ENCODE data around the gene IWS1. TPM values are rescaled to one million over a fixed set of nuclear protein-coding genes. Genes with fewer than 3 reads are reported as not detected.

IWS1 gene
- total RNA-seq, 2 donors from 2014 or later = 32.4 to 37.8 TPM

DNA sequence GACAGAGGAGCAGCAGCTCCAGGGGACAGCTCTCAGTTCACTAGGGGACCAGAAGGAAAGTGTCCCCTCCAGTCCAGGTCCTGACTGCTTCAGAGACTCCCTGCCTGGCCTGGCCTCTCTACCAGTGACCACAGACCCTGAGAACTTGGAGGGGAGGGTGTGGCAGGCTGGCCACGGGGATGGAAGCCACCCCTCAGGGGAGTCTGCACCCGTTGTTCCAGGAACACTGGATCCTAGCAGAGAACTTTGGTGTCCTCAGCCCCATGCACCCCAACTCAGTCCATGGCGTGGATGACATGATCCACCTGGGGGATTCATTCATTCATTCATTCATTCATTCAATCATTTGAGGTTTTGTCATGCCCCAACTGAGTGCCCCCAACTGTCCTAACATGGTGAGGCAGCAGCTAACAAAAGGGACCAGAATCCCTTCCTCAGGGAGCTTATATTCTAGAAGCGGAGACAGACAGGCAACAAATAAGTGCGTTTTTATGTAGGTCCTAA is 41.1 kb upstream of the IWS1 start:
- Histone ChIP-seq H3K27me3 (no peaks in the 10 kb centered on the region), H3K27ac (no peak overlapping the region), H3K4me3 (no peak overlapping the region), H3K9ac (ENCODE audit: low read depth in 2 of 2, low read length in 2 of 2) (no peak overlapping the region), H3K4me1 (no peaks in the 10 kb centered on the region), H3K36me3 (no peaks in the 10 kb centered on the region), H3K9me3 (no peaks in the 10 kb centered on the region)
- DNase-seq = no peak
- TF ChIP-seq, protein P1, sequence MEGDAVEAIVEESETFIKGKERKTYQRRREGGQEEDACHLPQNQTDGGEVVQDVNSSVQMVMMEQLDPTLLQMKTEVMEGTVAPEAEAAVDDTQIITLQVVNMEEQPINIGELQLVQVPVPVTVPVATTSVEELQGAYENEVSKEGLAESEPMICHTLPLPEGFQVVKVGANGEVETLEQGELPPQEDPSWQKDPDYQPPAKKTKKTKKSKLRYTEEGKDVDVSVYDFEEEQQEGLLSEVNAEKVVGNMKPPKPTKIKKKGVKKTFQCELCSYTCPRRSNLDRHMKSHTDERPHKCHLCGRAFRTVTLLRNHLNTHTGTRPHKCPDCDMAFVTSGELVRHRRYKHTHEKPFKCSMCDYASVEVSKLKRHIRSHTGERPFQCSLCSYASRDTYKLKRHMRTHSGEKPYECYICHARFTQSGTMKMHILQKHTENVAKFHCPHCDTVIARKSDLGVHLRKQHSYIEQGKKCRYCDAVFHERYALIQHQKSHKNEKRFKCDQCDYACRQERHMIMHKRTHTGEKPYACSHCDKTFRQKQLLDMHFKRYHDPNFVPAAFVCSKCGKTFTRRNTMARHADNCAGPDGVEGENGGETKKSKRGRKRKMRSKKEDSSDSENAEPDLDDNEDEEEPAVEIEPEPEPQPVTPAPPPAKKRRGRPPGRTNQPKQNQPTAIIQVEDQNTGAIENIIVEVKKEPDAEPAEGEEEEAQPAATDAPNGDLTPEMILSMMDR (IDR thresholded peaks at IDR 0.05) = no peak
- intact Hi-C loops (cut with DNase I) = no loop called here

DNA sequence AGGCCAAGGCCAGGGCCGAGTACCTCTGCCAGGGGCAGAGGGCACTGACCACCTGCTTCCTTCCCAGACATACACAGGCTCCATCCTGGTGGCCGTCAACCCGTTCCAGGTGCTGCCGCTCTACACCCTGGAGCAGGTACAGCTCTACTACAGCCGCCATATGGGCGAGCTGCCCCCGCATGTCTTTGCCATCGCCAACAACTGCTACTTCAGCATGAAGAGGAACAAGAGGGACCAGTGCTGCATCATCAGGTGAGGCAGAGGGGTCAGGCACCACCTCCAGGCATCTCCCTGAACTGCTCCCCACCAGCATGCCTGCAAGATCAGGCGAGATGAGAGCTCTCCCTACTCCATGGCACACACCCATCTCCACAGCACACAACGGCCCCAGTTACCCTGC is 40.3 kb upstream of the IWS1 start:
- Histone ChIP-seq H3K9ac (ENCODE audit: low read depth in 2 of 2, low read length in 2 of 2) (no peak overlapping the region), H3K27ac (no peak overlapping the region), H3K36me3 (no peaks in the 10 kb centered on the region), H3K4me1 (no peaks in the 10 kb centered on the region), H3K9me3 (no peaks in the 10 kb centered on the region), H3K4me3 (no peak overlapping the region), H3K27me3 (no peaks in the 10 kb centered on the region)
- no peak for DNase-seq
- TF ChIP-seq, protein P1 (IDR thresholded peaks at IDR 0.05) = no peak
- intact Hi-C loops (cut with DNase I) = no loop called here

DNA sequence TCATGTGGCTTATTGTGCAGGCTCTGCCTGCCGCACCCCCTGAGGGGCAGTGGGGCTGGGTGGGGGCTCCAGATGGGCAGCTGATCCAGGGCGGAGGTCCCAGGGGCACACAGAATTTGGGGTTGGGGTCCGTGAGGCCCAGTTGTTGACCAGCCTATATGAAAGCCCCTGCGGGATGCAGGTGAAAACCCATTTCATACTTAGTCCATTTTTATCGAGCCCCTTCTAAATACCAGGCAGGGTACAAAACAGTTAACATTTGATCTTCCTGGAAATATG is 39.8 kb upstream of the IWS1 start:
- intact Hi-C loops (cut with DNase I) = no loop called here
- H3K4me3 ChIP-seq = no peak overlapping the region
- H3K27ac ChIP-seq = no peak overlapping the region
- TF ChIP-seq, protein P1 (IDR thresholded peaks at IDR 0.05) = no peak
- H3K36me3 ChIP-seq = no peaks in the 10 kb centered on the region
- no peaks in the 10 kb centered on the region for H3K9me3 ChIP-seq
- H3K4me1 ChIP-seq = no peaks in the 10 kb centered on the region
- no peaks in the 10 kb centered on the region for H3K27me3 ChIP-seq
- H3K9ac ChIP-seq (ENCODE audit: low read depth in 2 of 2, low read length in 2 of 2) = no peak overlapping the region
- no peak for DNase-seq

DNA sequence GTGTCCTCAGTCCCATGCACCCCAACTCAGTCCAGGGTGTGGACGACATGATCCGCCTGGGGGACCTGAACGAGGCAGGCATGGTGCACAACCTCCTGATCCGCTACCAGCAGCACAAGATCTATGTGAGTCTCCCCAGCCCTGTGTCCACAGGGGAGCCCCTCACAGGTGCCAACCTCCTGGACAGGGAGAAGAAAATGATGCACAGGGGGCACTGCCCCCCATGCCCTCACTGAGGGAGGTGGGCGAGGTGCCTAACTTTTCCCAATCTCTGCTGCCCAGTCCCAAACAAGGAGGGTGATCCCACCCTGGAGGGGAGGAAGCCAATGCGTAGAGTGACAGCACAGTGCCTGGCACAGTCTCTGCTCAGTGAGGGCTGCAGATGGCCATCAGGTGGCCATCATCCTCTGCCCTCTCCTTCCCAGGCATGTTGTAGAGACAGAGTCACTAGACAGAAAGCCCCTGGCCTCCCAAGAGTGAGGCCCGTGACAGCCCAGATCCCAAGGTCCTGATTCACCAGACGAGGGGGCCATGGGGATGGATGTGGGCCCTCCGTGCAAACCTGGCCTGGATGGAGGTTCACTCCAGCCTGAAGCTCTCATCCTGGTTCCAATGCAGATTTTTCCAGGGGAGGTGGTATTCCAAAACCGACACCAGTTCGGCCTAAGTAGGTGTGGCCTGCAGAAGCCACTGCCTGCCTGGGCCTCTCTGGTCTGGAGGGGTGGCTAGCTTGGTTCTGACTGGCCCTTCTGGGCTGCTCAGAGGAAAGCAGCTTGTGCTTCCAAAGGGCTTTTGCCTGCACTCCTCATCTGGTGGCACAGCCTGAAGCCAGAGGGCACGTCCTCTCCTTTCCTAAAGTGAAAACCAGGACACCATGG is 39.2 kb upstream of the IWS1 start:
- H3K9me3 ChIP-seq = no peaks in the 10 kb centered on the region
- H3K36me3 ChIP-seq = no peaks in the 10 kb centered on the region

DNA sequence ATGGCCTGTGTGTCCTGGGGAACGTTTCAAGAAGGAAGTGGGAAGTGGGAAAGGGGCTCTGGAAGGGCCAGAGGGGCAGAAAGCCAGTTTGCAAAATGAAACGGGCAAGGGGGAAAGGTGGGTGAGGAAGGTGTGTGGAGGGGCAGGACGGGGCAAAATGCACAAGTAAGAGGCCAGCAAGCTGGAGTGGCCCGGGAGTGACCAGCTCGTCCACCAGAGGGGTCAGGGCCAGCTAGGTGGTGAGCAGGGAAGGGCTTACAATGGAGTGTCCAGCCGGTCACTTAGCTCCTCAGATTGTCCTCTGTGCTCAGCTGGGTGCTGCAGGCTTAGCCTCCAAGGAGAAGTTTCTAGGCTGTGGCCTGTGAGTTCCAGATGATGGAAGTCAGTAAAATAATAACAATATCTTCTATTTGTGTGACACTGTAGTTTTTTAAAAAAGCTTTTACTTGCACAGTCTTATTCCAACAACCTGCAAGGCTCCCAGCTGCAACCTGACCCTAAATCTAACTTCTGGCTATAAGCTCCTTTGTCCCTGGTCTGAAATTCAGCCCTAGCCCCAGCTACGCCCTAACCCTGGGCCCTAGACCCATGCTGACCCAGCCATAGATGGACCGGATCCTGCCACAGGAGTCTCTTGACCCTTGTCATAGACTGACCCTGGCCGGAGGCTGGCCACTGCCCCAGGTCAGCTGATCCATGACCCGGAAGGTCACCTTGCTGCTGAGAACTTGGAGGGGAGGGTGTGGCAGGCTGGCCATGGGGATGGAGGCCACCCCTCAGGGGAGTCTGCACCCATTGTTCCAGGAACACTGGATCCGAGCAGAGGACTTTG is 38.4 kb upstream of the IWS1 start:
- H3K4me1 ChIP-seq = no peaks in the 10 kb centered on the region
- TF ChIP-seq, protein P1 (IDR thresholded peaks at IDR 0.05) = no peak
- H3K36me3 ChIP-seq = no peaks in the 10 kb centered on the region
- H3K27ac ChIP-seq = no peak overlapping the region
- no peak for DNase-seq
- intact Hi-C loops (cut with DNase I) = no loop called here
- H3K9ac ChIP-seq (ENCODE audit: low read depth in 2 of 2, low read length in 2 of 2) = no peak overlapping the region
- H3K9me3 ChIP-seq = no peaks in the 10 kb centered on the region
- H3K4me3 ChIP-seq = no peak overlapping the region
- H3K27me3 ChIP-seq = no peaks in the 10 kb centered on the region

More for the DNA sequence above, 39.2 kb upstream of the IWS1 start:
- Histone ChIP-seq H3K27me3 (no peaks in the 10 kb centered on the region), H3K9ac (ENCODE audit: low read depth in 2 of 2, low read length in 2 of 2) (no peak overlapping the region), H3K4me1 (no peaks in the 10 kb centered on the region), H3K27ac (no peak overlapping the region), H3K4me3 (no peak overlapping the region)
- TF ChIP-seq, protein P1 (IDR thresholded peaks at IDR 0.05) = no peak
- intact Hi-C loops (cut with DNase I) = no loop called here
- no peak for DNase-seq
